CD4-positive, alpha-beta T cell (primary cell): ENCODE data around the gene FARP1. TPM values are rescaled to one million over a fixed set of nuclear protein-coding genes. Genes with fewer than 3 reads are reported as not detected.

Experiments
- ATAC-seq: fragments of 200-7000 bp; cut with Tn5 transposase; one replicate; pipeline ENCODE4 v1.10.0; 2022; ENCODE audit warnings: mild to moderate bottlenecking; ENCODE audit not compliant: poor library complexity
- CTCF ChIA-PET: fragments of 350-600 bp; sonication (Branson Sonifier 250); formaldehyde crosslinking; loops from one replicate; lab custom pipeline; 2021; ENCODE audit warnings: antibody characterized with exemption, inconsistent platforms; lab: Charles Lee
- POLR2A ChIA-PET: fragments of 350-600 bp; sonication (Branson Sonifier 250); formaldehyde crosslinking; loops from one replicate; lab custom pipeline; 2021; ENCODE audit warnings: antibody characterized with exemption, inconsistent platforms; lab: Charles Lee
- DNase-seq, 14 experiments: peaks; one replicate each; pipeline ENCODE4 v3.0.0-alpha.2; 2013 to 2020; ENCODE audit warnings: mixed read lengths in 2 of 14
- H3K27ac ChIP-seq, 2 donors: one replicate each; pipeline versions ENCODE4 v1.5.1 to v1.7.0; 2013; ENCODE audit warnings: low read length in 2 of 2, low read depth in 1 of 2, mild to moderate bottlenecking in 1 of 2
- H3K27me3 ChIP-seq, 2 experiments: 1 replicate in 1 of 2; 2 replicates in 1 of 2; pipeline versions ENCODE4 v1.6.1 to v1.7.0; 2013; ENCODE audit warnings: low read length in 2 of 2, control low read depth in 1 of 2, mild to moderate bottlenecking in 1 of 2, moderate library complexity in 1 of 2; ENCODE audit not compliant: insufficient read depth in 2 of 2, control insufficient read depth in 1 of 2
- H3K36me3 ChIP-seq: one replicate; pipeline ENCODE4 v1.6.1; 2013; ENCODE audit warnings: low read length, control low read depth; ENCODE audit not compliant: insufficient read depth
- H3K4me1 ChIP-seq: one replicate; pipeline ENCODE4 v1.6.1; 2013; ENCODE audit warnings: low read length, control low read depth; ENCODE audit not compliant: insufficient read depth
- H3K4me3 ChIP-seq: one replicate; pipeline ENCODE4 v1.5.1; 2013; ENCODE audit warnings: mild to moderate bottlenecking, low read length, moderate library complexity
- H3K9me3 ChIP-seq, 2 experiments: 1 replicate in 1 of 2; 2 replicates in 1 of 2; pipeline versions ENCODE4 v1.6.1 to v1.7.0; 2013; ENCODE audit warnings: low read length in 2 of 2, mild to moderate bottlenecking in 2 of 2, control low read depth in 1 of 2, moderate library complexity in 1 of 2; ENCODE audit not compliant: control insufficient read depth in 1 of 2, insufficient read depth in 1 of 2
- H3K27ac Mint-ChIP-seq: one replicate; pipeline ENCODE4 v1.8.0; 2020; ENCODE audit warnings: mixed read lengths
- H3K27me3 Mint-ChIP-seq: one replicate; pipeline ENCODE4 v1.8.0; 2021; ENCODE audit warnings: mixed read lengths
- H3K36me3 Mint-ChIP-seq: one replicate; pipeline ENCODE4 v1.8.0; 2021; ENCODE audit warnings: low read depth, mixed read lengths
- H3K4me1 Mint-ChIP-seq: one replicate; pipeline ENCODE4 v1.8.0; 2021; ENCODE audit warnings: low read depth, mixed read lengths
- H3K4me3 Mint-ChIP-seq: one replicate; pipeline ENCODE4 v1.8.0; 2020; ENCODE audit warnings: mild to moderate bottlenecking, mixed read lengths
- H3K9me3 Mint-ChIP-seq: one replicate; pipeline ENCODE4 v1.8.0; 2020; ENCODE audit warnings: mixed read lengths
- CTCF ChIP-seq: fragments of 200-600 bp; IDR thresholded peaks from one replicate; pipeline ENCODE4 v1.8.0; 2022; ENCODE audit warnings: antibody characterized with exemption, mild to moderate bottlenecking
- intact Hi-C, 2 experiments: fragments of 100-400 bp; cut with DNase I in 1 of 2; cut with micrococcal nuclease in 1 of 2; formaldehyde crosslinking; loops; one replicate each; pipeline versions ENCODE4 v1.15.1 to v1.9.0; 2023 to 2025; cut with DNase I, micrococcal nuclease
- total RNA-seq, 174 experiments: library from RNA in 2 of 174; stranded (reverse) in 2 of 174; gene quantifications; one replicate each; pipeline ENCODE4 v1.2.3 and lab custom pipeline; 2021 to 2026

FARP1 gene
- total RNA-seq, 2 experiments from 2014 or later = 0.30 TPM; not detected in 1

- no peak for DNase-seq
- no peak for TF ChIP-seq CTCF
- H3K27ac Mint-ChIP-seq = no peak overlapping the region
- H3K36me3 Mint-ChIP-seq = no peaks in the 10 kb centered on the region
- no peak for ATAC-seq
- intact Hi-C loops = no loop called here
- H3K27me3 Mint-ChIP-seq = no peaks in the 10 kb centered on the region
- Histone ChIP-seq H3K9me3 (no peaks in the 10 kb centered on the region), H3K4me1 (no peaks in the 10 kb centered on the region), H3K27ac (no peak overlapping the region), H3K36me3 (no peaks in the 10 kb centered on the region), H3K4me3 (no peak overlapping the region), H3K27me3 (no peaks in the 10 kb centered on the region)
- H3K4me1 Mint-ChIP-seq = no peaks in the 10 kb centered on the region
- no peaks in the 10 kb centered on the region for H3K9me3 Mint-ChIP-seq
- H3K4me3 Mint-ChIP-seq = no peak overlapping the region
- ChIA-PET POLR2A (no interaction called here), CTCF (no interaction called here)
These were observed 37.0 kb upstream of the FARP1 start for GRCh38 chr13:98105929-98106336.

- TF ChIP-seq CTCF = no peak
- Histone ChIP-seq H3K27ac (no peak overlapping the region), H3K9me3 (no peaks in the 10 kb centered on the region), H3K4me3 (no peak overlapping the region), H3K36me3 (no peaks in the 10 kb centered on the region), H3K4me1 (no peaks in the 10 kb centered on the region), H3K27me3 (no peaks in the 10 kb centered on the region)
- POLR2A ChIA-PET = no interaction called here
- DNase-seq = no peak
- no peaks in the 10 kb centered on the region for H3K27me3 Mint-ChIP-seq
- H3K9me3 Mint-ChIP-seq = no peaks in the 10 kb centered on the region
- no peak overlapping the region for H3K27ac Mint-ChIP-seq
- CTCF ChIA-PET = no interaction called here
- intact Hi-C loops = no loop called here
- ATAC-seq = no peak
- H3K4me3 Mint-ChIP-seq = no peak overlapping the region
- no peaks in the 10 kb centered on the region for H3K36me3 Mint-ChIP-seq
- H3K4me1 Mint-ChIP-seq = no peaks in the 10 kb centered on the region
These were observed 34.6 kb upstream of the FARP1 start for GRCh38 chr13:98108341-98108740.

- Mint-ChIP-seq H3K4me1 (no peaks in the 10 kb centered on the region), H3K27me3 (no peaks in the 10 kb centered on the region), H3K36me3 (no peaks in the 10 kb centered on the region), H3K9me3 (no peaks in the 10 kb centered on the region), H3K4me3 (no peak overlapping the region), H3K27ac (no peak overlapping the region)
- Histone ChIP-seq H3K4me3 (no peak overlapping the region), H3K27ac (no peak overlapping the region), H3K27me3 (no peaks in the 10 kb centered on the region), H3K36me3 (no peaks in the 10 kb centered on the region), H3K4me1 (no peaks in the 10 kb centered on the region), H3K9me3 (no peaks in the 10 kb centered on the region)
- DNase-seq (no peak), ATAC-seq (no peak)
- ChIA-PET POLR2A (no interaction called here), CTCF (no interaction called here)
- intact Hi-C loops = no loop called here
- TF ChIP-seq CTCF = no peak
These were observed 33.6 kb upstream of the FARP1 start for GRCh38 chr13:98109226-98109853.
